ENCODE data around the gene GDPD5.

The GDPD5 gene

DNA sequence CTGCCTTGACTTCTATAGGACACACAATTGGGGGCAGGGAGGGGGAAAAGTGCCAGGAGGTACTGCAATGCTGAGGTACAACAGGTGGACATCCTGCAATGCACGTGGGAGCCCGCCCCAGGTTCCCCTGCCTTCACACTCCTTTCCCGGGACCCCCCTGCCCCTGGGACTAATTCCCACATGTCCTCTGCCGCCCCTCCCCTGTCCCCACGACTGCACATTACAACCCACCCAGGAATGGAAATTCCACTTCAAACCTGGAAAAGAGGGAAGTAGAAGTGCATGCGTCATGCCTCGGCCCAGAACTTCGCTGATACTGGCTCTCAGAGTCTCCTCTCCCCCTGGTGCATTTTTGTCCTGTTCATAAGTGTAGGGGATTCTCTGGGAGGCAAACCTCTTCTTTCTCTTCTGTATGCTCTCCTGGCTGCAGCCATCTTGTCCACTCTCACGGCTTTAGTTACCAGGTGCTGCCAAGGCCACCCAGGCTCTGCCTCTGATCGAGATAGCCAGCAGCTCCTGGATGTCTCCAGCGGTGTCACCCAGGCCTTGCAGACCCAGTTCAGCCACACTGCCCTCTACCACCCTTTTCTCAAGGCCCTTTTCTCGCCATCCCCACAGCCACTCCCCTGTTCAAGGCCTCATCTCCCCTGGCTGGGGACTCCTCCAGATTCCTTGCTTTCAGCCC, 43.7 kb downstream of the GDPD5 start:
- TF ChIP-seq CTCF (conservative IDR thresholded peaks at IDR 0.05) (no peak), ZFX (IDR thresholded peaks at IDR 0.05) (no peak)
- H3K27ac ChIP-seq, result no peak overlapping the region

DNA sequence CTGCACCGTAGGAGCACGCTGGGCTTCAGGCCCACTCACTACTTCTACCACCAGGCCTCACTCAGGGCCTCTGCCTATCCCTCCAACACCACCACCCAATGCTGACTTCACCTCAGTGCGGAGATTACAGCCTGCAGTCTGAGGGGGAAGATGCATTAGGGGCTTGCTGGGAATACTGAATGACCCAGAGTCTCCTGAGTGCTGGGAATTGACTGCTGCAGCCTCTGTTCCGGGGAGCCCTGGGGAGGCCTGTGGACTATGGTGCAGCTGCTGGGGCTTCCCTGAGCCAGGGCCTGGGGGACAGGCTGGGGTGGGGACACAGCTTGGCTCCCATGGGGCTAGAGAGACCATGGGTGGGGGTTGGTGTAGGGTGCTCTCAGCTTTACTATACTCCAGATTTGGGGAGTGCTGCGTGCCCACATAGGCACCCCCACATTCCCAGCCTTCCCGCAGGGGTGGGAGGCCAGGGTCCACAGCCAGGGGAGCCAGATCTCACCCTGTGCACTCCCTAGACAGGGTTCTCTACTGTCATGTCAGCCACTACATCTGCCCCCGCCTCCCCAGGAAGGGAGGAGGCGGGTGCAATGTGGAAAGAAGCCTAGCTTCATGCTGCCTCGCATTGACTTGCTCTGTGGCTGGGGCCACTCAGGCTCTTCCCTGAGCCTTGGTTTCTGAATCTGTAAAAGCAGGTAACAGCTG, 44.4 kb downstream of the GDPD5 start:
- H3K27ac ChIP-seq, result no peak overlapping the region

GRCh38 chr11:75480185-75481175, 45.3 kb downstream of the GDPD5 start:
- no peak overlapping the region for H3K27ac ChIP-seq
- TF ChIP-seq CTCF (conservative IDR thresholded peaks at IDR 0.05), result no peak

More for the DNA sequence above, 44.4 kb downstream of the GDPD5 start:
- TF ChIP-seq CTCF (conservative IDR thresholded peaks at IDR 0.05) (no peak), ZFX (IDR thresholded peaks at IDR 0.05) (no peak)

GRCh38 chr11:75479597-75480145, 46.1 kb downstream of the GDPD5 start:
- H3K27ac ChIP-seq, result no peak overlapping the region
- no peak for TF ChIP-seq CTCF (conservative IDR thresholded peaks at IDR 0.05)

GRCh38 chr11:75478783-75479596, 46.8 kb downstream of the GDPD5 start:
- no peak for TF ChIP-seq CTCF (conservative IDR thresholded peaks at IDR 0.05)
- no peak for TF ChIP-seq ZFX (IDR thresholded peaks at IDR 0.05)
- no peak overlapping the region for H3K27ac ChIP-seq

GRCh38 chr11:75477614-75477935, 48.2 kb downstream of the GDPD5 start:
- TF ChIP-seq ZFX (IDR thresholded peaks at IDR 0.05) (no peak), CTCF (conservative IDR thresholded peaks at IDR 0.05) (no peak)
- peak overlapping the region; percentile 51 for H3K27ac ChIP-seq

Measured in C4-2B (cell line).